ENCODE data around the gene ATP10A. TPM values are rescaled to one million over a fixed set of nuclear protein-coding genes. Genes with fewer than 3 reads are reported as not detected.
"Not testable (repeated sequence)": the region's sequence is repeated elsewhere in the genome, so short reads cannot be mapped to it uniquely, and the experiment has no call there.

Gene ATP10A
- total RNA-seq, 1 donor from 2014 or later: 7.6 TPM

DNA sequence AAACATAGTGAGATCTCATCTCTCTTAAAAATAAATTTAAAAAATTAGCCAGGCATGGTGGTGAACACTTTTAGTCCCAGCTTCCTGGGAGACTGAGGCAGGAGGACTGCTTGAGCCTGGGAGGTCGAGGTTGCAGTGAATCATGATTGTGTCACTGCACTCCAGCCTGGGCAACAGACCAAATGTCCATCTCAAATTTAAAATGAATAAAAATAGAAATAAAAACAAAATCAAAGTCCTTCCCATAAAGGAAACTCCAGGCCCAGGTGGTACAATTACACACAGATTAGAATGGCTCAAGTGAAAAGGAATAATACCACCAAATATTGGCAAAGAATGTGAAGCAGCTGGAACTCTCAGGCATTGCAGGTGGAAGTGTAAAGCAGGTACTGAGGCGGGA, 19.3 kb upstream of the ATP10A start:
- TF ChIP-seq, protein P1, sequence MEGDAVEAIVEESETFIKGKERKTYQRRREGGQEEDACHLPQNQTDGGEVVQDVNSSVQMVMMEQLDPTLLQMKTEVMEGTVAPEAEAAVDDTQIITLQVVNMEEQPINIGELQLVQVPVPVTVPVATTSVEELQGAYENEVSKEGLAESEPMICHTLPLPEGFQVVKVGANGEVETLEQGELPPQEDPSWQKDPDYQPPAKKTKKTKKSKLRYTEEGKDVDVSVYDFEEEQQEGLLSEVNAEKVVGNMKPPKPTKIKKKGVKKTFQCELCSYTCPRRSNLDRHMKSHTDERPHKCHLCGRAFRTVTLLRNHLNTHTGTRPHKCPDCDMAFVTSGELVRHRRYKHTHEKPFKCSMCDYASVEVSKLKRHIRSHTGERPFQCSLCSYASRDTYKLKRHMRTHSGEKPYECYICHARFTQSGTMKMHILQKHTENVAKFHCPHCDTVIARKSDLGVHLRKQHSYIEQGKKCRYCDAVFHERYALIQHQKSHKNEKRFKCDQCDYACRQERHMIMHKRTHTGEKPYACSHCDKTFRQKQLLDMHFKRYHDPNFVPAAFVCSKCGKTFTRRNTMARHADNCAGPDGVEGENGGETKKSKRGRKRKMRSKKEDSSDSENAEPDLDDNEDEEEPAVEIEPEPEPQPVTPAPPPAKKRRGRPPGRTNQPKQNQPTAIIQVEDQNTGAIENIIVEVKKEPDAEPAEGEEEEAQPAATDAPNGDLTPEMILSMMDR (IDR thresholded peaks at IDR 0.05; ENCODE audit: insufficient read depth, low read length, poor library complexity, severe bottlenecking): no peak
- no peak for DNase-seq (ENCODE audit: low read depth)
- no peaks in the 10 kb centered on the region for H3K36me3 ChIP-seq (ENCODE audit: control insufficient read depth, insufficient read depth, low read length)
- no peak overlapping the region for H3K4me3 ChIP-seq (ENCODE audit: low read depth, low read length)
- H3K27me3 ChIP-seq (ENCODE audit: control insufficient read depth, insufficient read depth, low read length): no peaks in the 10 kb centered on the region

DNA sequence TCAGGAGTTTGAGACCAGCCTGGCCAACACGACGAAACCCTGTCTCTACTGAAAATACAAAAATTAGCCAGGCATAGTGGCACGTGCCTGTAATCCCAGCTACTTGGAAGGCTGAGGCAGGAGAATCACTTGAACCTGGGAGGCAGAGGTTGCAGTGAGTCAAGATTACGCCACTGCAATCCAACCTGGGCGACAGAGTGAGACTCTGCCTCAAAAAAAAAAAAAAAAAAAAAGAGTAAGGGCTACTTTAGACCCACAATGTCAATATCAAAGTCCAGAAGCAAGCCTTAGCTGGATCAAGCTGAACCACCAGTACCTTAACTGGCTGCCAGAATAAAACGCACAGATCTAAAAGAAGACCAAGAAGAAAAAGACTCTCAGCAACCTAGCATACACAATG, 17.8 kb upstream of the ATP10A start:
- not testable (repeated sequence) for H3K4me3 ChIP-seq (ENCODE audit: low read depth, low read length); H3K27me3 ChIP-seq (ENCODE audit: control insufficient read depth, insufficient read depth, low read length); DNase-seq (ENCODE audit: low read depth); H3K36me3 ChIP-seq (ENCODE audit: control insufficient read depth, insufficient read depth, low read length)

- Histone ChIP-seq H3K4me3 (ENCODE audit: low read depth, low read length) (no peak overlapping the region), H3K27me3 (ENCODE audit: control insufficient read depth, insufficient read depth, low read length) (no peaks in the 10 kb centered on the region), H3K36me3 (ENCODE audit: control insufficient read depth, insufficient read depth, low read length) (no peaks in the 10 kb centered on the region)
- DNase-seq (ENCODE audit: low read depth): no peak
- TF ChIP-seq, protein P1 (IDR thresholded peaks at IDR 0.05; ENCODE audit: insufficient read depth, low read length, poor library complexity, severe bottlenecking): no peak
Observed at GRCh38 chr15:25880411-25880810, 17.3 kb upstream of the ATP10A start.

GRCh38 chr15:25879438-25879837, 16.3 kb upstream of the ATP10A start:
- Histone ChIP-seq H3K27me3 (ENCODE audit: control insufficient read depth, insufficient read depth, low read length) (no peaks in the 10 kb centered on the region), H3K4me3 (ENCODE audit: low read depth, low read length) (no peak overlapping the region), H3K36me3 (ENCODE audit: control insufficient read depth, insufficient read depth, low read length) (no peaks in the 10 kb centered on the region)
- TF ChIP-seq, protein P1 (IDR thresholded peaks at IDR 0.05; ENCODE audit: insufficient read depth, low read length, poor library complexity, severe bottlenecking): no peak
- no peak for DNase-seq (ENCODE audit: low read depth)

GRCh38 chr15:25877681-25878080, 14.6 kb upstream of the ATP10A start:
- Histone ChIP-seq H3K27me3 (ENCODE audit: control insufficient read depth, insufficient read depth, low read length) (no peaks in the 10 kb centered on the region), H3K36me3 (ENCODE audit: control insufficient read depth, insufficient read depth, low read length) (no peaks in the 10 kb centered on the region), H3K4me3 (ENCODE audit: low read depth, low read length) (no peak overlapping the region)
- TF ChIP-seq, protein P1 (IDR thresholded peaks at IDR 0.05; ENCODE audit: insufficient read depth, low read length, poor library complexity, severe bottlenecking): no peak
- DNase-seq (ENCODE audit: low read depth): no peak

GRCh38 chr15:25876231-25877140, 13.4 kb upstream of the ATP10A start:
- H3K36me3 ChIP-seq (ENCODE audit: control insufficient read depth, insufficient read depth, low read length): no peaks in the 10 kb centered on the region
- H3K4me3 ChIP-seq (ENCODE audit: low read depth, low read length): no peak overlapping the region
- no peaks in the 10 kb centered on the region for H3K27me3 ChIP-seq (ENCODE audit: control insufficient read depth, insufficient read depth, low read length)
- DNase-seq (ENCODE audit: low read depth): no peak
- TF ChIP-seq, protein P1 (IDR thresholded peaks at IDR 0.05; ENCODE audit: insufficient read depth, low read length, poor library complexity, severe bottlenecking): no peak

Measured in kidney epithelial cell (primary cell).